HG02642 (cell line): ENCODE results near the gene TNIP1.

ENCODE experiments used
- ATAC-seq: cut with Tn5 transposase; IDR thresholded peaks from one replicate; pipeline ENCODE4 v1.9.1; 2021; ENCODE audit warnings: mild to moderate bottlenecking; ENCODE audit not compliant: unreplicated experiment, poor library complexity

The TNIP1 gene

GRCh38 chr5:151080613-151081430 lies at the start of gene TNIP1:
Gene TNIP1 (minus strand): TSS chr5:151081034. CDS start chr5:151065095, 15,939 bp downstream.
- ATAC-seq, result peak; percentile 82

GRCh38 chr5:151130235-151130921 lies 49.5 kb upstream of the TNIP1 start:
- ATAC-seq, result no peak

GRCh38 chr5:151128817-151129216 lies 48.0 kb upstream of the TNIP1 start:
- no peak for ATAC-seq

GRCh38 chr5:151127926-151128325 lies 47.1 kb upstream of the TNIP1 start:
- no peak for ATAC-seq

- ATAC-seq, result no peak
These were observed 45.4 kb upstream of the TNIP1 start for GRCh38 chr5:151126199-151126645.

- no peak for ATAC-seq
These were observed 44.6 kb upstream of the TNIP1 start for GRCh38 chr5:151125421-151125820.

- peak; percentile 90 for ATAC-seq
These were observed 43.3 kb upstream of the TNIP1 start for GRCh38 chr5:151123897-151124751.

- ATAC-seq, result no peak
These were observed 42.0 kb upstream of the TNIP1 start for GRCh38 chr5:151122828-151123227.

GRCh38 chr5:151121665-151122064 lies 40.8 kb upstream of the TNIP1 start:
- ATAC-seq, result no peak

- ATAC-seq, result no peak
These were observed 40.3 kb upstream of the TNIP1 start for GRCh38 chr5:151121095-151121494.

- ATAC-seq, result no peak
These were observed 38.2 kb upstream of the TNIP1 start for GRCh38 chr5:151118913-151119575.

GRCh38 chr5:151115272-151115905 lies 34.6 kb upstream of the TNIP1 start:
- ATAC-seq, result peak; percentile 41

- no peak for ATAC-seq
These were observed 32.8 kb upstream of the TNIP1 start for GRCh38 chr5:151113651-151114050.

GRCh38 chr5:151110992-151111391 lies 30.2 kb upstream of the TNIP1 start:
- no peak for ATAC-seq

GRCh38 chr5:151110122-151110681 lies 29.4 kb upstream of the TNIP1 start:
- peak; percentile 49 for ATAC-seq

GRCh38 chr5:151108566-151108965 lies 27.7 kb upstream of the TNIP1 start:
- no peak for ATAC-seq

- no peak for ATAC-seq
These were observed 27.1 kb upstream of the TNIP1 start for GRCh38 chr5:151107738-151108520.

GRCh38 chr5:151107084-151107483 lies 26.2 kb upstream of the TNIP1 start:
- no peak for ATAC-seq

- no peak for ATAC-seq
These were observed 25.7 kb upstream of the TNIP1 start for GRCh38 chr5:151106509-151106908.
